AG04450 (cell line): Measurements from ENCODE around the gene MYL10. TPM values are rescaled to one million over a fixed set of nuclear protein-coding genes. Genes with fewer than 3 reads are reported as not detected.

Experiments
- CTCF ChIA-PET: fragments of 300-600, 350-600 bp; formaldehyde crosslinking; extraction: SDS; loops from one replicate; lab custom pipeline; 2022; ENCODE audit warnings: antibody characterized with exemption, inconsistent platforms; lab: Charles Lee
- POLR2A ChIA-PET: fragments of 350-600 bp; formaldehyde crosslinking; extraction: SDS; loops from one replicate; lab custom pipeline; 2021; ENCODE audit warnings: antibody characterized with exemption, inconsistent platforms; lab: Yijun Ruan, JAX
- DNase-seq: peaks from one replicate; pipeline ENCODE4 v3.0.0-alpha.2; 2011; ENCODE audit warnings: low read depth, low spot score
- H3K27ac ChIP-seq: one replicate; pipeline ENCODE4 v1.5.1; 2012; ENCODE audit warnings: low read depth, low read length, control low read depth
- H3K27me3 ChIP-seq: one replicate; pipeline ENCODE4 v1.6.0; 2012; ENCODE audit warnings: low read length; ENCODE audit not compliant: control insufficient read depth, insufficient read depth
- H3K4me3 ChIP-seq: 2 replicates; pipeline ENCODE4 v1.5.1; 2011; ENCODE audit warnings: mild to moderate bottlenecking, low read depth, low read length, control low read depth
- H3K9me3 ChIP-seq: 2 replicates; pipeline ENCODE4 v1.5.1; 2012; ENCODE audit warnings: low read length; ENCODE audit not compliant: control insufficient read depth, insufficient read depth
- polyA plus RNA-seq: library from polyadenylated mRNA; depleted of rRNA; stranded (reverse); fragments of >200 nt; gene quantifications from 2 replicates; pipeline ENCODE4 v1.2.3, GENCODE V29; 2011
- TF ChIP-seq, protein P1 (sequence below): IDR thresholded peaks from 2 replicates; pipeline ENCODE4 v1.5.1; 2011; ENCODE audit warnings: low read depth, low read length, control low read depth, inconsistent platforms

Gene MYL10
- polyA plus RNA-seq, 1 experiment: not detected

DNA sequence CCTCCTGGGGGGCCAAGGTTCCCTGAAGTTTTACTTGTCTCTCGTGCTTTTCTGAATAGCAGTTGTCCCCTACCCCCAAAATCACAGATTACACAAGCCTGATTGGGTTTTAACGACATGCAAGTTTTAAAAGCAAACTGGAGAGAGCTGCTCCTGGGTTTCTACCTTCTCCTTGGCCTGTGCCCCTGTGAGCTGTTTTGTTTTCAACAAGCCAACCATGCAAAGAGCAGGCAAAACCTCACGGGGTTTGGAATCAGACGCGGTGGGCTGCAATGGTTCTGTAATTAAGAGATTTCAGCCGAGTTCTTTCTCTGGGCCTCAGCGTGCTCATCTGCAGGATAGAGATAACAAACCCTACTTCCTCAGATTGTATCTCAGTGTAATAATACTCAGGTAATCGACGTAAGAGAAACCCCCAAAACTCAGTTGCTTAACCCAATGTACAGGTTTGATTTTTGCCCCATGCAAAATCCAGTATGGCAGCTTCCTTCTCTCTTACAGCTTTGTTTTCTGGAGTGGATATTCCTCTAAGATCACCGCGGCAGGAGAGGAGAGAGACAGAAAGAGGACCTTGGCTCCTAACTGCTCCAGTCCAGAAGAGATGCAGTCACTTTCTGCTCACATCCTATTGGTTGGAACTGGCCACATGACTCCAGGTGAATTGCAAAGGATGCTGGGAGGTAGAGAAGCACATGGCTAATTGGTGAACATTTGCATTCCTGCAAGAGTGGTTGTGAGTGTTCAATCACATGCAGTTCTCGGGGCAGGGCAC, 42.0 kb downstream of the MYL10 start:
- Histone ChIP-seq H3K27ac (no peak overlapping the region), H3K4me3 (no peak overlapping the region), H3K9me3 (peaks cover 5% of the 10 kb centered on the region; the same call in 1 of the 2 replicates), H3K27me3 (peaks cover 7% of the 10 kb centered on the region)
- TF ChIP-seq, protein P1, sequence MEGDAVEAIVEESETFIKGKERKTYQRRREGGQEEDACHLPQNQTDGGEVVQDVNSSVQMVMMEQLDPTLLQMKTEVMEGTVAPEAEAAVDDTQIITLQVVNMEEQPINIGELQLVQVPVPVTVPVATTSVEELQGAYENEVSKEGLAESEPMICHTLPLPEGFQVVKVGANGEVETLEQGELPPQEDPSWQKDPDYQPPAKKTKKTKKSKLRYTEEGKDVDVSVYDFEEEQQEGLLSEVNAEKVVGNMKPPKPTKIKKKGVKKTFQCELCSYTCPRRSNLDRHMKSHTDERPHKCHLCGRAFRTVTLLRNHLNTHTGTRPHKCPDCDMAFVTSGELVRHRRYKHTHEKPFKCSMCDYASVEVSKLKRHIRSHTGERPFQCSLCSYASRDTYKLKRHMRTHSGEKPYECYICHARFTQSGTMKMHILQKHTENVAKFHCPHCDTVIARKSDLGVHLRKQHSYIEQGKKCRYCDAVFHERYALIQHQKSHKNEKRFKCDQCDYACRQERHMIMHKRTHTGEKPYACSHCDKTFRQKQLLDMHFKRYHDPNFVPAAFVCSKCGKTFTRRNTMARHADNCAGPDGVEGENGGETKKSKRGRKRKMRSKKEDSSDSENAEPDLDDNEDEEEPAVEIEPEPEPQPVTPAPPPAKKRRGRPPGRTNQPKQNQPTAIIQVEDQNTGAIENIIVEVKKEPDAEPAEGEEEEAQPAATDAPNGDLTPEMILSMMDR: no peak
- ChIA-PET CTCF (no interaction called here), POLR2A (no interaction called here)
- no peak for DNase-seq

DNA sequence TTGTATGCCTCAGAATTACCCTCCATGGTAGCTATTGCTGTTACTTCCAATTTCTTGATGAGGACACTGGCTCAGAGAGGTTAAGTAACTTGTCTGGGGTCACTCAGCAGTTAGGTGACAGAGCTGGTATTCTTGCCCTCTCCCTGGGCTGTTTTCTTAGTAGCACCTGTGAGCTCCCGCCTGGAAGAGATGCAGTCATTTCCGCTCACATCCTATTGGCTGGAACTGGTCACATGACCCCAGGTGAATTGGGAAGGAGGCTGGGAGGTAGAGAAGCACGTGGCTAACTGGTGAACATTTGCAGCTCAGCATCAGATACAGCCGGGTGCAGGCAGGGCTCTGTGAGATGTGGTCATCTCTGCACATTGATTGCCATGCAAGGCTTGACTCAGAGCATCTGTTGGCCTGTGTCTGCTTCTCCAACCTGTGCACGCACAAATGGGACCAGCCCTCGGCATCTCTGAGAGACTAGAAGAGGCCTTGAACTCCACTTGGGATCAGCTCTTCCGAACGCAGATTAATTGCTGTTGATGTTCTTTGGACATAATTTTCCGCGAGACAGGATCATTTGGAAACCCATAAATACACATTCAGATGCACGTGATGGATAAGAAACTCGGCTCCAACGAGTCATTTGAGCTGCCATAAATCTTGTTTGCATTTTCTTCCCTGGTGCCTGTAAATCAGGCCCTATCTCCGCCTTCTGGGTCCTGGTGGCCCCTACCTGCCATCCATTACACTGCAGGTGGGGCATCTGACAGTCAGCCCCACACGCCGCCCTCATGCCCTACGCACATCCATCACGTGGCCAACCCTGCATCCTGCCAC, 42.8 kb downstream of the MYL10 start:
- H3K27ac ChIP-seq: no peak overlapping the region
- H3K27me3 ChIP-seq: peaks cover 7% of the 10 kb centered on the region
- TF ChIP-seq, protein P1: no peak
- H3K9me3 ChIP-seq: peaks cover 5% of the 10 kb centered on the region; the same call in 1 of the 2 replicates
- CTCF ChIA-PET: no interaction called here
- POLR2A ChIA-PET: no interaction called here
- DNase-seq: no peak
- no peak overlapping the region for H3K4me3 ChIP-seq

DNA sequence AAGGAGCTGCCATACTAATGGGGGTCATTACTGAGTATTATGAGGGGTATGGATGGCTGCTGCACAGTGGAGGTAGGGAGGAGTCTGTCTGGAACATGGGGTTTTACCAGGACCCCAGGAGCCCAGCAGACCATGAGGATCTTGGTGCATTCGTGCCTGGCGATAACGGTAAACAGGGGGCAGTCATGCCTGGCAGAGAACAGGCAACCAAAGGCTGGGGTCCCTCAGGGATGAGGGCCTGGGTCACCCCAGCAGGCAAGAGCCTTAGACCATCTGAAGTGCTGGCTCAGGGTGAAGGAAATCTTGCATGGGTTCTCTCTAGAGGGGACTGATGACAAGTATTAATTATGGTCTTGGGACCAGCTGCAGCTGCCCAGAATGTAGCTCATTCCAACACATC, 46.1 kb downstream of the MYL10 start:
- POLR2A ChIA-PET: no interaction called here
- Histone ChIP-seq H3K27ac (no peak overlapping the region), H3K4me3 (no peak overlapping the region), H3K27me3 (peaks cover 7% of the 10 kb centered on the region), H3K9me3 (peaks cover 5% of the 10 kb centered on the region; the same call in 1 of the 2 replicates)
- CTCF ChIA-PET: interaction anchor here (0.6 kb wide), 2 partner anchors 17 to 105 kb away, joined by 3 to 5 read pairs; no protein-coding TSS in a partner anchor
- DNase-seq: no peak
- TF ChIP-seq, protein P1: no peak

DNA sequence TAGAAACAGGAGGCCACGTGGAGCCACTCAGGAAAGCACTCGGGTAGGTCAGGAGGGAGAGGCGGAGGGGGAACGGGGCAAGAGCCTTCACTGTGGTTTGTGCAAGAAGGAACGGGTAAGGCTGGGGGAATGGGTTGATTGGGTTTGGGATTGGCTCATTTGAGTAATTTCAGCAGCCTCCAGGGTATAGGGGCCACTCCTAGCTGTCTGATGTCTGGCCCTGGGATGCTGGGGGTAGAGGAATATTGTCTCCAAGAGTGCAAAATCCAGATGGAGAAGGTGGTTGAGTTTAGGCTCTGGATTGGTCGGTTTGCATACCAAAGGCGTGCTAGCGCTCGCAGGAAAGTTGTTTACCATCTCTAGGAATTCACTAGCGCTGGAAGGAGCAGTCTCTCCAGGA, 47.2 kb downstream of the MYL10 start:
- TF ChIP-seq, protein P1: no peak
- ChIA-PET POLR2A (no interaction called here), CTCF (interaction anchor here (1.0 to 1.1 kb wide), 2 partner anchors 21 to 37 kb away, joined by 3 read pairs; no protein-coding TSS in a partner anchor)
- no peak for DNase-seq
- Histone ChIP-seq H3K4me3 (no peak overlapping the region), H3K9me3 (peaks cover 5% of the 10 kb centered on the region; the same call in 1 of the 2 replicates), H3K27me3 (peaks cover 7% of the 10 kb centered on the region), H3K27ac (no peak overlapping the region)
